GM23338 (cell line): ENCODE results near the gene LGALS16. TPM values are rescaled to one million over a fixed set of nuclear protein-coding genes. Genes with fewer than 3 reads are reported as not detected.

Experiments
- ATAC-seq: fragments of 200-7000 bp; cut with Tn5 transposase; 3 replicates; pipeline ENCODE4 v1.9.1; 2020
- DNase-seq: peaks from one replicate; pipeline ENCODE4 v3.0.0-alpha.2; 2015; ENCODE audit warnings: low spot score
- H2AFZ ChIP-seq: fragments of 200-600 bp; sonication (generic); 2 replicates; pipeline ENCODE4 v1.8.0; 2016; ENCODE audit warnings: antibody characterized with exemption, mild to moderate bottlenecking, moderate library complexity
- H3F3A ChIP-seq: fragments of 200-600 bp; sonication (generic); replicated peaks from 2 replicates; pipeline ENCODE4 v1.8.0; 2017; ENCODE audit warnings: antibody characterized with exemption, mixed run types, low read depth
- H3K27ac ChIP-seq: fragments of 200-600 bp; sonication (generic); 2 replicates; pipeline ENCODE4 v1.6.1; 2016; ENCODE audit warnings: low read depth
- H3K27me3 ChIP-seq: fragments of 200-600 bp; sonication (generic); 2 replicates; pipeline ENCODE4 v1.8.0; 2016; ENCODE audit warnings: mild to moderate bottlenecking, mixed run types, moderate library complexity; ENCODE audit not compliant: insufficient read depth
- H3K36me3 ChIP-seq: fragments of 200-600 bp; sonication (generic); 2 replicates; pipeline ENCODE4 v1.8.0; 2016; ENCODE audit warnings: mild to moderate bottlenecking; ENCODE audit not compliant: insufficient read depth
- H3K4me1 ChIP-seq: fragments of 200-600 bp; sonication (generic); 2 replicates; pipeline ENCODE4 v1.8.0; 2016; ENCODE audit warnings: mild to moderate bottlenecking, moderate library complexity; ENCODE audit not compliant: insufficient read depth
- H3K4me2 ChIP-seq: fragments of 200-600 bp; sonication (generic); 2 replicates; pipeline ENCODE4 v1.7.1; 2017; ENCODE audit warnings: mixed run types
- H3K4me3 ChIP-seq: fragments of 200-600 bp; sonication (generic); 2 replicates; pipeline ENCODE4 v1.6.1; 2016; ENCODE audit warnings: mixed run types
- H3K79me2 ChIP-seq: fragments of 200-600 bp; sonication (generic); replicated peaks from 2 replicates; pipeline ENCODE4 v1.8.0; 2017; ENCODE audit warnings: mild to moderate bottlenecking; ENCODE audit not compliant: insufficient read depth
- H3K9me2 ChIP-seq: fragments of 200-600 bp; sonication (generic); 2 replicates; pipeline ENCODE4 v1.8.0; 2017; ENCODE audit not compliant: insufficient read depth
- H4K20me1 ChIP-seq: fragments of 200-600 bp; sonication (generic); replicated peaks from 2 replicates; pipeline ENCODE4 v1.8.0; 2017; ENCODE audit warnings: mild to moderate bottlenecking; ENCODE audit not compliant: insufficient read depth
- H3K27ac Mint-ChIP-seq: 2 replicates; pipeline ENCODE4 v1.8.0; 2020; ENCODE audit warnings: inconsistent platforms, mild to moderate bottlenecking, moderate library complexity, mixed read lengths
- H3K27me3 Mint-ChIP-seq: 3 replicates; pipeline ENCODE4 v1.8.0; 2022; ENCODE audit warnings: low read depth, mild to moderate bottlenecking, moderate library complexity, mixed read lengths, inconsistent platforms; ENCODE audit not compliant: insufficient read depth, poor library complexity
- H3K36me3 Mint-ChIP-seq: 3 replicates; pipeline ENCODE4 v1.8.0; 2021; ENCODE audit warnings: low read depth, mild to moderate bottlenecking, inconsistent platforms, moderate library complexity, mixed read lengths
- H3K4me1 Mint-ChIP-seq: 3 replicates; pipeline ENCODE4 v1.8.0; 2020; ENCODE audit warnings: mild to moderate bottlenecking, inconsistent platforms, mixed read lengths
- H3K4me3 Mint-ChIP-seq: 3 replicates; pipeline ENCODE4 v1.8.0; 2021; ENCODE audit warnings: moderate library complexity, mild to moderate bottlenecking, inconsistent platforms, mixed read lengths
- H3K9me3 Mint-ChIP-seq: 3 replicates; pipeline ENCODE4 v1.8.0; 2020; ENCODE audit warnings: moderate library complexity, mild to moderate bottlenecking, inconsistent platforms, mixed read lengths
- CREB1 ChIP-seq: fragments of 250-450 bp; sonication (Bioruptor Pico); IDR thresholded peaks from 2 replicates; pipeline ENCODE4 v1.5.0; 2020; ENCODE audit warnings: low read depth, mild to moderate bottlenecking, moderate library complexity
- EZH2 ChIP-seq: fragments of 200-600 bp; sonication (generic); IDR thresholded peaks from one replicate; pipeline ENCODE4 v1.8.0; 2017; ENCODE audit warnings: antibody characterized with exemption, mild to moderate bottlenecking, low read depth; ENCODE audit not compliant: unreplicated experiment
- NANOG ChIP-seq: IDR thresholded peaks from 2 replicates; pipeline ENCODE4 v1.6.1; 2016; ENCODE audit warnings: antibody characterized with exemption, borderline replicate concordance
- POLR2AphosphoS5 ChIP-seq: IDR thresholded peaks from 2 replicates; pipeline ENCODE4 v1.6.1; 2016; ENCODE audit warnings: antibody characterized with exemption, low read depth
- STAT1 ChIP-seq: IDR thresholded peaks from one replicate; pipeline ENCODE4 v1.6.1; 2016; ENCODE audit warnings: antibody characterized with exemption; ENCODE audit not compliant: unreplicated experiment
- polyA plus RNA-seq: library from polyadenylated mRNA; unstranded; fragments of >200 nt; fragmentation: Nextera tagmentation; extraction: Ambion mirVana; gene quantifications from 2 replicates; pipeline ENCODE4 v1.2.1, GENCODE V29; 2016
- total RNA-seq: library from RNA; depleted of rRNA; stranded (reverse); fragments of >200 nt; shearing (Covaris generic); gene quantifications from 2 replicates; pipeline ENCODE4 v1.2.3, GENCODE V29; 2014
- TF ChIP-seq, protein P1 (sequence below), 2 experiments: fragments of 200-600 bp in 1 of 2; sonication (generic) in 1 of 2; conservative IDR thresholded peaks; 2 replicates each; pipeline versions ENCODE4 v1.5.1 to v1.6.1; 2016 to 2017; ENCODE audit warnings: antibody characterized with exemption in 2 of 2, low read depth in 2 of 2, mild to moderate bottlenecking in 2 of 2, moderate library complexity in 1 of 2
- TF ChIP-seq, protein P2 (sequence below): IDR thresholded peaks from one replicate; pipeline ENCODE4 v1.6.1; 2018; ENCODE audit warnings: antibody characterized with exemption; ENCODE audit not compliant: unreplicated experiment
- TF ChIP-seq, protein P3 (sequence below): IDR thresholded peaks from 2 replicates; pipeline ENCODE4 v1.6.1; 2016; ENCODE audit warnings: antibody characterized with exemption

The LGALS16 gene
- total and polyA plus RNA-seq, 2 experiments from 2014 or later, result not detected

- Histone ChIP-seq H3K36me3 (no peaks in the 10 kb centered on the region), H3K4me2 (no peak overlapping the region), H2AFZ (peak overlapping the region; percentile 25; the same call in 1 of the 2 replicates), H3K27me3 (no peaks in the 10 kb centered on the region), H3K27ac (no peak overlapping the region), H3F3A (no peaks in the 10 kb centered on the region), H4K20me1 (no peaks in the 10 kb centered on the region), H3K79me2 (no peaks in the 10 kb centered on the region), H3K4me1 (0 out of 2 replicates have a peak, but pooled peaks cover 11% of the 10 kb centered on the region), H3K4me3 (no peak overlapping the region), H3K9me2 (0 out of 2 replicates have a peak, but pooled peaks cover 8% of the 10 kb centered on the region)
- peaks cover 6% of the 10 kb centered on the region for H3K27me3 Mint-ChIP-seq
- no peak overlapping the region; the same call in 1 of the 2 replicates for H3K27ac Mint-ChIP-seq
- no peak for ATAC-seq
- H3K36me3 Mint-ChIP-seq, result no peaks in the 10 kb centered on the region
- no peak for TF ChIP-seq POLR2AphosphoS5
- DNase-seq, result no peak
- H3K4me3 Mint-ChIP-seq, result no peak overlapping the region
- peaks cover 2% of the 10 kb centered on the region; the same call in 1 of the 3 replicates for H3K9me3 Mint-ChIP-seq
- peaks cover 9% of the 10 kb centered on the region for H3K4me1 Mint-ChIP-seq
Measured at GRCh38 chr19:39607021-39607420, 48.7 kb upstream of the LGALS16 start.

GRCh38 chr19:39607561-39607960, 48.2 kb upstream of the LGALS16 start:
- H3K4me1 Mint-ChIP-seq, result peaks cover 9% of the 10 kb centered on the region
- ATAC-seq (no peak; the same call in 2 of the 3 replicates), DNase-seq (no peak)
- 0 out of 2 replicates have a peak overlapping the region, but pooled peaks have one; percentile 25 for H2AFZ ChIP-seq
- H3K27me3 ChIP-seq, result no peaks in the 10 kb centered on the region
- no peak overlapping the region for H3K27ac ChIP-seq
- H3K4me3 ChIP-seq, result no peak overlapping the region
- no peak overlapping the region for H3K27ac Mint-ChIP-seq
- H3K4me2 ChIP-seq, result no peak overlapping the region
- H3K36me3 Mint-ChIP-seq, result no peaks in the 10 kb centered on the region; the same call in 2 of the 3 replicates
- no peaks in the 10 kb centered on the region for H4K20me1 ChIP-seq
- H3F3A ChIP-seq, result no peaks in the 10 kb centered on the region
- no peaks in the 10 kb centered on the region for H3K36me3 ChIP-seq
- H3K9me3 Mint-ChIP-seq, result peaks cover 8% of the 10 kb centered on the region
- TF ChIP-seq POLR2AphosphoS5 (no peak), NANOG (no peak), CREB1 (CRISPR knock-in tag) (no peak), EZH2 (no peak), STAT1 (no peak)
- TF ChIP-seq, protein P1, sequence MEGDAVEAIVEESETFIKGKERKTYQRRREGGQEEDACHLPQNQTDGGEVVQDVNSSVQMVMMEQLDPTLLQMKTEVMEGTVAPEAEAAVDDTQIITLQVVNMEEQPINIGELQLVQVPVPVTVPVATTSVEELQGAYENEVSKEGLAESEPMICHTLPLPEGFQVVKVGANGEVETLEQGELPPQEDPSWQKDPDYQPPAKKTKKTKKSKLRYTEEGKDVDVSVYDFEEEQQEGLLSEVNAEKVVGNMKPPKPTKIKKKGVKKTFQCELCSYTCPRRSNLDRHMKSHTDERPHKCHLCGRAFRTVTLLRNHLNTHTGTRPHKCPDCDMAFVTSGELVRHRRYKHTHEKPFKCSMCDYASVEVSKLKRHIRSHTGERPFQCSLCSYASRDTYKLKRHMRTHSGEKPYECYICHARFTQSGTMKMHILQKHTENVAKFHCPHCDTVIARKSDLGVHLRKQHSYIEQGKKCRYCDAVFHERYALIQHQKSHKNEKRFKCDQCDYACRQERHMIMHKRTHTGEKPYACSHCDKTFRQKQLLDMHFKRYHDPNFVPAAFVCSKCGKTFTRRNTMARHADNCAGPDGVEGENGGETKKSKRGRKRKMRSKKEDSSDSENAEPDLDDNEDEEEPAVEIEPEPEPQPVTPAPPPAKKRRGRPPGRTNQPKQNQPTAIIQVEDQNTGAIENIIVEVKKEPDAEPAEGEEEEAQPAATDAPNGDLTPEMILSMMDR (conservative IDR thresholded peaks at IDR 0.05; ENCODE audit: low read depth in 2 of 2), result no peak
- TF ChIP-seq, protein P2, sequence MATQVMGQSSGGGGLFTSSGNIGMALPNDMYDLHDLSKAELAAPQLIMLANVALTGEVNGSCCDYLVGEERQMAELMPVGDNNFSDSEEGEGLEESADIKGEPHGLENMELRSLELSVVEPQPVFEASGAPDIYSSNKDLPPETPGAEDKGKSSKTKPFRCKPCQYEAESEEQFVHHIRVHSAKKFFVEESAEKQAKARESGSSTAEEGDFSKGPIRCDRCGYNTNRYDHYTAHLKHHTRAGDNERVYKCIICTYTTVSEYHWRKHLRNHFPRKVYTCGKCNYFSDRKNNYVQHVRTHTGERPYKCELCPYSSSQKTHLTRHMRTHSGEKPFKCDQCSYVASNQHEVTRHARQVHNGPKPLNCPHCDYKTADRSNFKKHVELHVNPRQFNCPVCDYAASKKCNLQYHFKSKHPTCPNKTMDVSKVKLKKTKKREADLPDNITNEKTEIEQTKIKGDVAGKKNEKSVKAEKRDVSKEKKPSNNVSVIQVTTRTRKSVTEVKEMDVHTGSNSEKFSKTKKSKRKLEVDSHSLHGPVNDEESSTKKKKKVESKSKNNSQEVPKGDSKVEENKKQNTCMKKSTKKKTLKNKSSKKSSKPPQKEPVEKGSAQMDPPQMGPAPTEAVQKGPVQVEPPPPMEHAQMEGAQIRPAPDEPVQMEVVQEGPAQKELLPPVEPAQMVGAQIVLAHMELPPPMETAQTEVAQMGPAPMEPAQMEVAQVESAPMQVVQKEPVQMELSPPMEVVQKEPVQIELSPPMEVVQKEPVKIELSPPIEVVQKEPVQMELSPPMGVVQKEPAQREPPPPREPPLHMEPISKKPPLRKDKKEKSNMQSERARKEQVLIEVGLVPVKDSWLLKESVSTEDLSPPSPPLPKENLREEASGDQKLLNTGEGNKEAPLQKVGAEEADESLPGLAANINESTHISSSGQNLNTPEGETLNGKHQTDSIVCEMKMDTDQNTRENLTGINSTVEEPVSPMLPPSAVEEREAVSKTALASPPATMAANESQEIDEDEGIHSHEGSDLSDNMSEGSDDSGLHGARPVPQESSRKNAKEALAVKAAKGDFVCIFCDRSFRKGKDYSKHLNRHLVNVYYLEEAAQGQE, result no peak
- TF ChIP-seq, protein P3, sequence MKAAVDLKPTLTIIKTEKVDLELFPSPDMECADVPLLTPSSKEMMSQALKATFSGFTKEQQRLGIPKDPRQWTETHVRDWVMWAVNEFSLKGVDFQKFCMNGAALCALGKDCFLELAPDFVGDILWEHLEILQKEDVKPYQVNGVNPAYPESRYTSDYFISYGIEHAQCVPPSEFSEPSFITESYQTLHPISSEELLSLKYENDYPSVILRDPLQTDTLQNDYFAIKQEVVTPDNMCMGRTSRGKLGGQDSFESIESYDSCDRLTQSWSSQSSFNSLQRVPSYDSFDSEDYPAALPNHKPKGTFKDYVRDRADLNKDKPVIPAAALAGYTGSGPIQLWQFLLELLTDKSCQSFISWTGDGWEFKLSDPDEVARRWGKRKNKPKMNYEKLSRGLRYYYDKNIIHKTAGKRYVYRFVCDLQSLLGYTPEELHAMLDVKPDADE, result no peak
- H3K27me3 Mint-ChIP-seq, result peaks cover 6% of the 10 kb centered on the region
- H3K4me1 ChIP-seq, result 0 out of 2 replicates have a peak, but pooled peaks cover 11% of the 10 kb centered on the region
- 0 out of 2 replicates have a peak, but pooled peaks cover 8% of the 10 kb centered on the region for H3K9me2 ChIP-seq
- no peak overlapping the region for H3K4me3 Mint-ChIP-seq
- H3K79me2 ChIP-seq, result no peaks in the 10 kb centered on the region
